ENCODE results near the gene TMLHE. TPM values are rescaled to one million over a fixed set of nuclear protein-coding genes. Genes with fewer than 3 reads are reported as not detected.
"Not testable (repeated sequence)": the region's sequence is repeated elsewhere in the genome, so short reads cannot be mapped to it uniquely, and the experiment has no call there.

Gene TMLHE

DNA sequence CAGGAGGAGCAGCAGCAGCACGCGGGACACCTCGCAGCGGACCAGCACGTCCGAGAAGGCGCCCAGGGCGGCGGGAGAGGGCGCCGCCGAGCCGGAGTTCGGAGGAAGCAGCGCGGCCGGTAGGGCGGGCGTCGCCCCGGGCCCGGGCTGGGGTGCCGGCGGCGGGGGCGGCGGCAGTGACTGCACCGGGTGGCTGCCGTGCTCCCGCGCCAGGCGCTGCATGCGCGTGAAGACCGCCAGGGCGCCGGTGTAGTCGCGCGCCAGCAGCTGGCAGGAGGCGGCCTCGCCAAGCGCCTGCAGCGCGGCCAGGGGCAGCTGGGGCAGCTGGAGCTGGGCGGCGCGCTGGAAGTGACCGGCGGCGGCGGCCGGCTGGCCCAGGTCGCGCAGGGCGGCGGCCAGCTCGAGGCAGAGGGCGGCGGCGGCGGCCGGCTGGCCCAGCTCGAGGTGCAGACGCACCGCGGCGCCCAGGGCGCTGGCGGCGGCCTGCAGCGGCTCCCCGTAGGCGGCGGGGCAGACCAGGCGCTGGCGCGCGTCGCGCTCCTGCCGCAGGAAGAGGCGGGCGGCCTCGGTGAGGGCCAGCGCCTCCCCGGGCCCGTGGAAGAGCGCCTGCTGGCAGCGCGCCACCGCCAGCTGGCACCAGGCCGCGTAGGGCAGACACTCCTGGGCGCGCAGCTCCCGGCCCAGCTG is 154.8 kb downstream of the TMLHE start:
- H3K27me3 ChIP-seq (ENCODE audit: control insufficient read depth in 3 of 3, insufficient read depth in 3 of 3, low read depth in 1 of 3, low read length in 3 of 3); H3K27ac ChIP-seq (replicated peaks; ENCODE audit: low read length); H3K4ac ChIP-seq (ENCODE audit: low read length); H2AFZ ChIP-seq (ENCODE audit: low read length); H2BK5ac ChIP-seq (ENCODE audit: low read length); H4K8ac ChIP-seq (ENCODE audit: low read depth, low read length); H3K9ac ChIP-seq (ENCODE audit: low read depth, low read length, poor library complexity); H2BK15ac ChIP-seq (ENCODE audit: low read length); H3K4me3 ChIP-seq (ENCODE audit: low read length in 2 of 2); H3K23ac ChIP-seq (ENCODE audit: low read depth, low read length, poor library complexity); H3K36me3 ChIP-seq (replicated peaks in 1 of 2; ENCODE audit: control insufficient read depth in 2 of 2, insufficient read depth in 2 of 2, low read length in 2 of 2); H4K91ac ChIP-seq (ENCODE audit: low read depth, low read length, poor library complexity); H2BK12ac ChIP-seq (ENCODE audit: low read length); H2AK5ac ChIP-seq (ENCODE audit: low read depth, low read length); DNase-seq (ENCODE audit: low spot score); H3K4me2 ChIP-seq (ENCODE audit: insufficient read depth, low read length, poor library complexity, severe bottlenecking); H3K14ac ChIP-seq (ENCODE audit: low read length); H2BK120ac ChIP-seq (ENCODE audit: low read depth, low read length); H3K79me1 ChIP-seq (ENCODE audit: low read depth, low read length); H3K9me3 ChIP-seq (replicated peaks in 1 of 2; ENCODE audit: control insufficient read depth in 2 of 2, insufficient read depth in 1 of 2, low read depth in 1 of 2, low read length in 2 of 2); H3K4me1 ChIP-seq (ENCODE audit: control insufficient read depth in 2 of 2, insufficient read depth in 1 of 2, low read depth in 1 of 2, low read length in 2 of 2); H3K18ac ChIP-seq (ENCODE audit: low read length): not testable (repeated sequence)
- WGBS, 2 donors (ENCODE audit: extremely low coverage in 2 of 2, insufficient read length in 2 of 2, insufficient replicate concordance in 1 of 2): no CpG with 5 or more reads among the region's 97 CpGs

DNA sequence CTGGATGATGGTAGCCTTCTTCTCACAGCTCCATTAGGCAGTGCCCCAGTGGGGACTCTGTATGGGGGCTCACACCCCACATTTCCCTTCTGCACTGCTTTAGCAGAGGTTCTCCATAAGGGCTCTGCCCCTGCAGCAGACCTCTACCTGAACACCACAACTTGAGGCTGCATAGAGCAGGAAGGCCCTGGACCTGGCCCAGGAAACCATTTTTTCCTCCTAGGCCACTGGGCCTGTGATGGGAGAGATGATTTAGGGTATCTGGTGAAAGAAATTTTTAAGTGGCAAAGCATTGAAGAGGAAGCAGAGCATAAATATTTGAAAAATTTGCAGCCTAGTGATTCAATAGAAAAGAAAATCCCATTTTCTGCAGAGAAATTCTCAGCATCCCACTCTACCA is 171.7 kb downstream of the TMLHE start:
- no peaks in the 10 kb centered on the region for H3K36me3 ChIP-seq (replicated peaks in 1 of 2; ENCODE audit: control insufficient read depth in 2 of 2, insufficient read depth in 2 of 2, low read length in 2 of 2)
- no peak for DNase-seq (ENCODE audit: low spot score)
- no peak overlapping the region for H3K14ac ChIP-seq (ENCODE audit: low read length)
- no peak overlapping the region for H2AK5ac ChIP-seq (ENCODE audit: low read depth, low read length)
- H3K9me3 ChIP-seq (replicated peaks in 1 of 2; ENCODE audit: control insufficient read depth in 2 of 2, insufficient read depth in 1 of 2, low read depth in 1 of 2, low read length in 2 of 2): peaks cover 0 to 2% of the 10 kb centered on the region in 2 donors
- H3K4ac ChIP-seq (ENCODE audit: low read length): no peak overlapping the region
- H3K4me2 ChIP-seq (ENCODE audit: insufficient read depth, low read length, poor library complexity, severe bottlenecking): no peak overlapping the region
- no peak overlapping the region for H2BK5ac ChIP-seq (ENCODE audit: low read length)
- H3K23ac ChIP-seq (ENCODE audit: low read depth, low read length, poor library complexity): no peak overlapping the region
- no peak overlapping the region for H4K91ac ChIP-seq (ENCODE audit: low read depth, low read length, poor library complexity)
- H2BK15ac ChIP-seq (ENCODE audit: low read length): no peak overlapping the region
- H3K9ac ChIP-seq (ENCODE audit: low read depth, low read length, poor library complexity): no peak overlapping the region
- H2BK120ac ChIP-seq (ENCODE audit: low read depth, low read length): no peak overlapping the region
- no peak overlapping the region for H3K27ac ChIP-seq (replicated peaks; ENCODE audit: low read length)
- H3K79me1 ChIP-seq (ENCODE audit: low read depth, low read length): no peaks in the 10 kb centered on the region
- no peak overlapping the region for H3K18ac ChIP-seq (ENCODE audit: low read length)
- no peaks in the 10 kb centered on the region for H3K27me3 ChIP-seq (ENCODE audit: control insufficient read depth in 3 of 3, insufficient read depth in 3 of 3, low read depth in 1 of 3, low read length in 3 of 3)
- H3K4me3 ChIP-seq (ENCODE audit: low read length in 2 of 2): no peak overlapping the region
- H2AFZ ChIP-seq (ENCODE audit: low read length): no peak overlapping the region
- no peaks in the 10 kb centered on the region for H3K4me1 ChIP-seq (ENCODE audit: control insufficient read depth in 2 of 2, insufficient read depth in 1 of 2, low read depth in 1 of 2, low read length in 2 of 2)
- H4K8ac ChIP-seq (ENCODE audit: low read depth, low read length): no peak overlapping the region
- no peak overlapping the region for H2BK12ac ChIP-seq (ENCODE audit: low read length)

Small RNA genes within 50 kb of the gene (small RNA-seq; reads per million reads assigned to genes)
- not detected for gene MIR1184-3 (ENCODE audit: insufficient read depth)
